ENCODE data around the gene URB1. TPM values are rescaled to one million over a fixed set of nuclear protein-coding genes. Genes with fewer than 3 reads are reported as not detected.

Gene URB1
- total RNA-seq, 4 donors from 2014 or later, result 13.7 to 17.7 (median 15.2) TPM

DNA sequence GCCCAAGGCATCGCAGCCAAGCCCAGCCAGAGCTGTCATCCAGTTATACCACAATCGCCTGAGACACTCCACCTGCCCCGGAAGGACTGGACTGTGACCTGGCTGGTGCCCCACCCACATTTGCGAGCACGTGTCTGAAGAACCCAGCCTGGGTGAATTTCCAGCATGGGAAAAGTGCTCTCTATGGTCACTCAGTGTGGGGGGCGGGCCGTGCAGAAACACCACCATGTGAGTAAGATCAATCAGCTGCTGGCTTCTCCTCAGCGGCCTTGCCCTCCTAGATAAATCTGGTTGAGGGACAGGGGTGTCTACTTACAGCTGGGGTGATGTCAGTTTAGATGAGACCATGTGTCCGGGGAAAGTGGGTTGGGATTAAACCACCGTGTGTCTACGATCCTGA is 44.8 kb downstream of the URB1 start:
- no peak overlapping the region for H3K4me3 ChIP-seq
- no peaks in the 10 kb centered on the region for H3K4me1 ChIP-seq
- in situ Hi-C loops (cut with MboI; ENCODE audit: low sequenced_read_pairs in 4 of 4), result no loop called here
- H3K9me3 ChIP-seq, result no peaks in the 10 kb centered on the region
- no peak overlapping the region for H3K27ac ChIP-seq
- no peak for TF ChIP-seq POLR2A (IDR thresholded peaks at IDR 0.05)
- TF ChIP-seq, protein P1, sequence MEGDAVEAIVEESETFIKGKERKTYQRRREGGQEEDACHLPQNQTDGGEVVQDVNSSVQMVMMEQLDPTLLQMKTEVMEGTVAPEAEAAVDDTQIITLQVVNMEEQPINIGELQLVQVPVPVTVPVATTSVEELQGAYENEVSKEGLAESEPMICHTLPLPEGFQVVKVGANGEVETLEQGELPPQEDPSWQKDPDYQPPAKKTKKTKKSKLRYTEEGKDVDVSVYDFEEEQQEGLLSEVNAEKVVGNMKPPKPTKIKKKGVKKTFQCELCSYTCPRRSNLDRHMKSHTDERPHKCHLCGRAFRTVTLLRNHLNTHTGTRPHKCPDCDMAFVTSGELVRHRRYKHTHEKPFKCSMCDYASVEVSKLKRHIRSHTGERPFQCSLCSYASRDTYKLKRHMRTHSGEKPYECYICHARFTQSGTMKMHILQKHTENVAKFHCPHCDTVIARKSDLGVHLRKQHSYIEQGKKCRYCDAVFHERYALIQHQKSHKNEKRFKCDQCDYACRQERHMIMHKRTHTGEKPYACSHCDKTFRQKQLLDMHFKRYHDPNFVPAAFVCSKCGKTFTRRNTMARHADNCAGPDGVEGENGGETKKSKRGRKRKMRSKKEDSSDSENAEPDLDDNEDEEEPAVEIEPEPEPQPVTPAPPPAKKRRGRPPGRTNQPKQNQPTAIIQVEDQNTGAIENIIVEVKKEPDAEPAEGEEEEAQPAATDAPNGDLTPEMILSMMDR (IDR thresholded peaks at IDR 0.05 in 4 of 5, conservative IDR thresholded peaks at IDR 0.05 in 1 of 5), result no peak
- H3K27me3 ChIP-seq, result no peaks in the 10 kb centered on the region
- intact Hi-C loops (cut with DNase I; ENCODE audit: low total_unique reads), result no loop called here
- H3K36me3 ChIP-seq, result peaks cover 0 to 100% of the 10 kb centered on the region in 2 donors
- DNase-seq (no peak), ATAC-seq (no peak)

DNA sequence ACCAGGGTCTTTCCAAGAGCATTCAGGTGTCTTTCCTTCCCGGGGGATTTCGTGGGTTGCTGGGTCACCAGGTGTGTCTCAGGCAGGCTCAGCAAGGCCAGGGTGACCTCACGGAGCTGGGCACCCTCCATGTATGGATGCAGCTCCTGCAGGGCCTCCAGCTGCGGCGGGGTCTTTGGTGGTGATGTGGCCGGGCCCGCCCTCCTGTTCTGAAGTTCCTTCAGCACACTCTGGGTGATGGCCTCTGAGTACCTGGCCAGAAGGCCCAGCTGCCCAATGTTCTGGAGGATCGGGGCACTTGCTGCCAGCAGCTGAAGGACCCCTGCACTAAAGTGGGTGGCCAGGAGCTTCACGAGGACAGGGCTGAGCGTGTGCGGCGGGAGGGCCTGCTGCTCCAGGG is 45.5 kb downstream of the URB1 start:
- no peak for DNase-seq
- no peak for TF ChIP-seq POLR2A (IDR thresholded peaks at IDR 0.05)
- TF ChIP-seq, protein P1 (IDR thresholded peaks at IDR 0.05 in 4 of 5, conservative IDR thresholded peaks at IDR 0.05 in 1 of 5), result no peak
- no peaks in the 10 kb centered on the region for H3K9me3 ChIP-seq
- H3K27me3 ChIP-seq, result no peaks in the 10 kb centered on the region
- no peak overlapping the region for H3K4me3 ChIP-seq
- no peak overlapping the region for H3K27ac ChIP-seq
- peaks cover 0 to 98% of the 10 kb centered on the region in 2 donors for H3K36me3 ChIP-seq
- H3K4me1 ChIP-seq, result no peaks in the 10 kb centered on the region
- in situ Hi-C loops (cut with MboI; ENCODE audit: low sequenced_read_pairs in 4 of 4) (no loop called here), intact Hi-C loops (cut with DNase I; ENCODE audit: low total_unique reads) (no loop called here)
- ATAC-seq, result no peak

DNA sequence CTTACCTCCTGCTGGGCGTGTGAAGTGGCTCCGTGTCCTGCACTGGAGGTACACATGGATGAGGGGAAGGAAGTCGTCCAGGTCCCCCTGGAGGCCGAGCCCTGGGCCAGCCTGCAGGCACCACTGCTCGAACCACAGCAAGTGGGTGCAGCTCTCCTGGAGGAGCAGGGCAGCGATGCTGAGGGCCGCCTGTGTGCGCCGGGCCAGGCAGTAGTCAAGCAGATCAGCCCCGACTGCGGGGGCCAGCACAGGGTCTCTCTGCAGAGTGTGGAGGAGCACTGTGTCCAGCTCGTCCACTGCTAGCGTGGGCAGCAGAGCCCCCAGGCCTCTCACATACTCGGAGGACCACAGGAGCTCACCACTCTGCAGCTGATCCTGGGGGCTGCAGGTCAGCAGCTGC is 45.9 kb downstream of the URB1 start:
- H3K36me3 ChIP-seq, result peaks cover 0 to 94% of the 10 kb centered on the region in 2 donors
- ATAC-seq (no peak), DNase-seq (no peak)
- H3K4me1 ChIP-seq, result no peaks in the 10 kb centered on the region
- intact Hi-C loops (cut with DNase I; ENCODE audit: low total_unique reads), result no loop called here
- no peaks in the 10 kb centered on the region for H3K27me3 ChIP-seq
- no peaks in the 10 kb centered on the region for H3K9me3 ChIP-seq
- TF ChIP-seq, protein P1 (IDR thresholded peaks at IDR 0.05 in 4 of 5, conservative IDR thresholded peaks at IDR 0.05 in 1 of 5), result no peak
- TF ChIP-seq POLR2A (IDR thresholded peaks at IDR 0.05), result no peak
- H3K27ac ChIP-seq, result no peak overlapping the region
- in situ Hi-C loops (cut with MboI; ENCODE audit: low sequenced_read_pairs in 4 of 4), result no loop called here
- no peak overlapping the region for H3K4me3 ChIP-seq

DNA sequence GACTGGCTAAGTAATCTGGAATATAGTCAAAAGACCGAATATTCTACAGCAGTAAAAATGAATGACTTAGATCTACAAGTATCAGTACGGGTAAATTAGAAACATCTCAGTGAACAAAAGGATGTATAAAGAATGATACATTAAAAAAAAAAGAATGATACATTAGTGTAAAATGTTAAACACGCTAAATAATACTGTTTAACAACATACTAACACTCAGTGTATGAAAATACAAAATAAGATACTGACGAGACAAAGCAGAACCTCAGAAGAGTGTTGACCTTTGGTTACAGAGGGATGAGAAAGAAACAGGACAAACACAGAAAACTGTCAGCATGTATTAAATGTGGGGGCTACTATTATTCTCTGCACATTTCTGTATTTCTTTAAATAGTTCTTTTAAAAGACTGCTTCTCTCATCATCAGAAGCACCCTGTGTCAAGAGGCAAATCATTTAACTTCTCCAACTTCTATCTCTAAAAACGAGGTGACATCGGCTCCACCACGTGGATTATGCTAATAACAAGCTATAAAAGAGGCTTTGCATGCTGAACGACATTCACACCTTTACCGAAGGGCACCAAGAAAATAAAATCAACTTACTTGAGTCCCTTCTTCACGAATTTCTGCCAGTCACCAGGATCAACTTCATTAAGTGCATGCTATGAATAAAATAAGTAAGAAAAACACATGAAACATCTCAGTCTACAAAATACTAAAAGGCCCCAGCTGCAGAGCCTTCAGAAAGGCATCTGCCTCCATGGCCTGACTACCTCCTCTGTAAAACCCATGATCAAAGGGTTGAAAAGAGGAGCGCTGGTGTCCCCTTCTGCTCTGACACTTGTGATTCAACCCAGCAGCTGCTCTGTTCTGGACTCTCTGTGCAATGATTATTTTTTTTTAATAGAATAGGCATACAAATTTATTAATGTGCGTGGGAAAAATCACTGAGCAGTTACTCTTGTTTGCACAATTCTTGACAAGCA is 51.7 kb downstream of the URB1 start:
- Histone ChIP-seq H3K4me3 (no peak overlapping the region), H3K36me3 (peaks cover 0 to 86% of the 10 kb centered on the region in 2 donors), H3K27me3 (no peaks in the 10 kb centered on the region), H3K27ac (no peak overlapping the region), H3K9me3 (no peaks in the 10 kb centered on the region), H3K4me1 (peaks cover 0 to under 1% of the 10 kb centered on the region in 2 donors)
- ATAC-seq (no peak), DNase-seq (no peak)
- TF ChIP-seq POLR2A (IDR thresholded peaks at IDR 0.05), result no peak
- intact Hi-C loops (cut with DNase I; ENCODE audit: low total_unique reads), result no loop called here
- in situ Hi-C loops (cut with MboI; ENCODE audit: low sequenced_read_pairs in 4 of 4), result no loop called here

DNA sequence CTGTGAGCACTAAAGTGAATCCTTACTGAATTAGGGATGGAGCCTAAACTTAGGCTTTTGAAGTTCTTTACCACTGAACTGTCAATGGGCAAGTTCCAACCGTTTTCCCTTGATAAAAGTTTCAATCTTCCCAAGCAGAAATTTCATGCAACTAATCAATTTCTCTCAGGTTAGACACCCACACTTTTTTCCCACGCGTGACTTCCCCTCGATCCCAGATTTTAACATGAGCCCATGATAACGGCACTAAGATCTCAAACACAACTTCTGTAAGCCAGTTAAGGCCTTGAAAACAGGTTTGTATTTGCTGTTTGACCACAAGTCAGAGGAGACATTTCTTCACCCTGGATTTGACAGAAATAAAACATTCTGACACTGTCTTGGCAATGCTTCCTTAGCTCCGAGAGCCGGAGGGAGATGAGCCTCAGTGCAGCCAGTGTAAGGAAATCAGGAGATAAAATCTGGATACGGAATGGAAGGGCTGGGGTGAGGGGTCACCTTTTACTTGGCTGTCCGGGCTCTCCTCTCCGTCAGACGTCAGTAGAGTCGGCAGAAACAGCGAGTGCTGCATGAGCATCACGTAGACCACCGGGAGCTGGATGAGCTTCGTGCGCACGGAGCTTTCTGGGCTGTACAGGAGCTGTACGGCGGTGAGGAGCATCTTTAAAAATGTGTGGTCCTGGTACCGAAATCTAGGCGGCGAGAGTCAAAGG is 54.4 kb downstream of the URB1 start:
- H3K27ac ChIP-seq, result no peak overlapping the region
- no peak for ATAC-seq
- peaks cover 0 to 2% of the 10 kb centered on the region in 2 donors for H3K4me1 ChIP-seq
- no peak for DNase-seq
- H3K4me3 ChIP-seq, result no peak overlapping the region
- in situ Hi-C loops (cut with MboI; ENCODE audit: low sequenced_read_pairs in 4 of 4) (no loop called here), intact Hi-C loops (cut with DNase I; ENCODE audit: low total_unique reads) (no loop called here)
- no peaks in the 10 kb centered on the region for H3K9me3 ChIP-seq
- TF ChIP-seq, protein P1 (IDR thresholded peaks at IDR 0.05 in 4 of 5, conservative IDR thresholded peaks at IDR 0.05 in 1 of 5), result no peak
- no peak for TF ChIP-seq POLR2A (IDR thresholded peaks at IDR 0.05)
- H3K36me3 ChIP-seq, result peaks cover 3 to 79% of the 10 kb centered on the region in 2 donors
- H3K27me3 ChIP-seq, result no peaks in the 10 kb centered on the region

Measured in gastrocnemius medialis (tissue), 4 donors.